Measurements from ENCODE around the gene MRPS27.

MRPS27 gene

GRCh38 chr5:72286798-72287197 is 33.2 kb downstream of the MRPS27 start:
- DNase-seq, result no peak

- no peak for DNase-seq
Observed at GRCh38 chr5:72285424-72285821, 34.6 kb downstream of the MRPS27 start.

- no peak for DNase-seq
Observed at GRCh38 chr5:72284559-72285423, 35.2 kb downstream of the MRPS27 start.

- DNase-seq, result no peak
Observed at GRCh38 chr5:72283358-72283757, 36.7 kb downstream of the MRPS27 start.

- no peak for DNase-seq
Observed at GRCh38 chr5:72282878-72283277, 37.2 kb downstream of the MRPS27 start.

GRCh38 chr5:72281764-72282499 is 38.1 kb downstream of the MRPS27 start:
- no peak for DNase-seq

GRCh38 chr5:72281430-72281763 is 38.6 kb downstream of the MRPS27 start:
- DNase-seq, result no peak

GRCh38 chr5:72280581-72281069 is 39.4 kb downstream of the MRPS27 start:
- DNase-seq, result no peak

GRCh38 chr5:72276219-72276752 is 43.8 kb downstream of the MRPS27 start:
- no peak for DNase-seq

GRCh38 chr5:72273547-72273946 is 46.5 kb downstream of the MRPS27 start:
- no peak for DNase-seq

GRCh38 chr5:72272398-72272797 is 47.6 kb downstream of the MRPS27 start:
- DNase-seq, result no peak

- no peak for DNase-seq
Observed at GRCh38 chr5:72271702-72272101, 48.3 kb downstream of the MRPS27 start.

- DNase-seq, result no peak
Observed at GRCh38 chr5:72270037-72270436, 50.0 kb downstream of the MRPS27 start.

GRCh38 chr5:72269411-72269780 is 50.6 kb downstream of the MRPS27 start:
- no peak for DNase-seq

GRCh38 chr5:72268753-72269410 is 51.2 kb downstream of the MRPS27 start:
- no peak for DNase-seq

- DNase-seq, result no peak
Observed at GRCh38 chr5:72268260-72268659, 51.8 kb downstream of the MRPS27 start.

GRCh38 chr5:72267685-72268084 is 52.4 kb downstream of the MRPS27 start:
- DNase-seq, result no peak

GRCh38 chr5:72266862-72267261 is 53.2 kb downstream of the MRPS27 start:
- no peak for DNase-seq

- DNase-seq, result no peak
Observed at GRCh38 chr5:72265032-72265877, 54.8 kb downstream of the MRPS27 start.

GRCh38 chr5:72256536-72256935 is 63.5 kb downstream of the MRPS27 start:
- no peak for DNase-seq

GRCh38 chr5:72255670-72256069 is 64.4 kb downstream of the MRPS27 start:
- DNase-seq, result no peak

GRCh38 chr5:72255237-72255636 is 64.8 kb downstream of the MRPS27 start:
- DNase-seq, result no peak

Data from activated effector memory CD4-positive, alpha-beta T cell treated with Interleukin-2 at 50 U/mL for 16 hours (primary cell).